Measurements from ENCODE around the gene CREB3L2. TPM values are rescaled to one million over a fixed set of nuclear protein-coding genes. Genes with fewer than 3 reads are reported as not detected.

The CREB3L2 gene
- total and polyA plus RNA-seq, 2 of the 8 experiments (the other 6 are each of a cell fraction or from before 2014, with no cell fraction given) = 14.4 to 48.3 TPM

GRCh38 chr7:137915266-137915665 lies 86.6 kb downstream of the CREB3L2 start:
- FAIRE-seq (no peak), DNase-seq (ENCODE audit: low read depth in 1 of 2, low spot score in 2 of 2) (no peak)
- Histone ChIP-seq H3K27me3 (replicated peaks in 1 of 4; ENCODE audit: control insufficient read depth in 3 of 4, extremely low read depth in 1 of 4, insufficient read depth in 3 of 4, low read length in 3 of 4) (no peaks in the 10 kb centered on the region), H3K18ac (ENCODE audit: extremely low read depth, low read length) (no peak overlapping the region), H3K9me3 (ENCODE audit: insufficient read depth in 2 of 2, low read depth in 1 of 2, low read length in 1 of 2) (0 out of 4 replicates have a peak, but pooled peaks cover 0 to 1% of the 10 kb centered on the region in 2 experiments), H2AFZ (ENCODE audit: low read length) (no peak overlapping the region), H4K20me1 (replicated peaks in 1 of 2; ENCODE audit: control insufficient read depth in 1 of 2, insufficient read depth in 2 of 2, low read length in 2 of 2) (peaks cover 0 to 2% of the 10 kb centered on the region in 2 experiments), H2AK5ac (ENCODE audit: low read depth, low read length) (no peak overlapping the region), H3K4ac (replicated peaks; ENCODE audit: insufficient read length, low read depth, low read length) (no peak overlapping the region), H3K36me3 (ENCODE audit: control insufficient read depth in 2 of 4, insufficient read depth in 4 of 4, low read length in 3 of 4) (peaks cover 0 to 40% (median 9%) of the 10 kb centered on the region in 4 experiments; a peak in 5 of 8 replicates), H4K8ac (ENCODE audit: extremely low read depth, insufficient read depth, low read length) (no peak overlapping the region), H3K4me2 (ENCODE audit: insufficient read depth in 1 of 2, low read depth in 2 of 2, low read length in 2 of 2) (no peak overlapping the region), H3K23ac (ENCODE audit: insufficient read length) (no peak overlapping the region), H3K23me2 (ENCODE audit: low read depth, low read length) (no peaks in the 10 kb centered on the region), H2BK12ac (ENCODE audit: low read depth, low read length) (no peak overlapping the region), H3K79me1 (ENCODE audit: low read depth, low read length) (no peaks in the 10 kb centered on the region), H2BK5ac (ENCODE audit: low read depth, low read length) (no peak overlapping the region), H2BK120ac (replicated peaks; ENCODE audit: low read depth, low read length) (no peak overlapping the region), H4K5ac (ENCODE audit: insufficient read length, low read depth, low read length) (no peak overlapping the region), H4K91ac (replicated peaks; ENCODE audit: insufficient read length, low read length) (no peak overlapping the region), H2BK20ac (ENCODE audit: low read length) (no peak overlapping the region), H2BK15ac (ENCODE audit: low read length) (no peak overlapping the region), H3K27ac (ENCODE audit: low read depth, low read length) (no peak overlapping the region), H3K4me3 (ENCODE audit: extremely low read depth in 1 of 4, insufficient read depth in 2 of 4, low read depth in 3 of 4, low read length in 4 of 4) (no peak overlapping the region), H3K79me2 (ENCODE audit: control insufficient read depth in 1 of 2, insufficient read depth in 2 of 2, low read length in 2 of 2) (peaks cover 0 to 12% of the 10 kb centered on the region in 2 experiments; a peak in 3 of 4 replicates), H3K4me1 (replicated peaks in 1 of 4; ENCODE audit: control insufficient read depth in 3 of 4, insufficient read depth in 4 of 4, low read length in 3 of 4) (peaks cover 0 to 8% (median 5%) of the 10 kb centered on the region in 4 experiments; a peak in 4 of 7 replicates), H3K14ac (ENCODE audit: insufficient read length) (no peak overlapping the region), H3K9ac (replicated peaks in 1 of 4; ENCODE audit: extremely low read depth in 1 of 4, low read depth in 3 of 4, low read length in 3 of 4) (no peak overlapping the region), H3K56ac (replicated peaks; ENCODE audit: insufficient read length, low read depth, low read length) (no peak overlapping the region)
- WGBS, 2 experiments (ENCODE audit: extremely low coverage in 1 of 2, insufficient coverage in 1 of 2, insufficient read length in 1 of 2, insufficient replicate concordance in 2 of 2, low coverage in 1 of 2, low lambda C conversion rate in 2 of 2, missing lambda C conversion rate in 1 of 2) = 88% methylated on average over 3 of the region's 3 CpGs; no CpG with 5 or more reads in 1 of the 2 experiments
- POLR2A ChIA-PET (ENCODE audit: partially characterized antibody) = no interaction called here
- CTCF ChIA-PET (ENCODE audit: partially characterized antibody) = interaction anchor here (0.8 to 4.4 kb wide), 4 partner anchors 9 to 94 kb away, joined by 3 to 24 read pairs (median 8); no protein-coding TSS in a partner anchor
- TF ChIP-seq TBP (IDR thresholded peaks at IDR 0.05; ENCODE audit: low read depth, low read length) (no peak), ATF2 (IDR thresholded peaks at IDR 0.05; ENCODE audit: low read length) (no peak), NRF1 (IDR thresholded peaks at IDR 0.05; ENCODE audit: low read depth, low read length) (no peak), POLR2A (IDR thresholded peaks at IDR 0.05; ENCODE audit: control extremely low read depth in 1 of 2, low read depth in 2 of 2, low read length in 2 of 2) (no peak), MAX (IDR thresholded peaks at IDR 0.05) (no peak), RXRA (IDR thresholded peaks at IDR 0.05; ENCODE audit: insufficient read depth, low read depth, low read length) (no peak), BRCA1 (IDR thresholded peaks at IDR 0.05; ENCODE audit: low read depth, low read length) (no peak), BCL11A (IDR thresholded peaks at IDR 0.05; ENCODE audit: low read depth in 2 of 2, low read length in 2 of 2) (no peak), TEAD4 (IDR thresholded peaks at IDR 0.05; ENCODE audit: low read depth, low read length) (no peak), ATF3 (IDR thresholded peaks at IDR 0.05; ENCODE audit: insufficient read depth, low read depth, low read length) (no peak), E2F6 (IDR thresholded peaks at IDR 0.05) (no peak)
